WTC11 (cell line): ENCODE data around the gene LMCD1.

Experiments
- ATF1 ChIP-seq: sonication (generic); formaldehyde crosslinking; IDR thresholded peaks from 2 replicates; pipeline ENCODE4 v1.8.1; 2023; ENCODE audit warnings: mild to moderate bottlenecking, moderate library complexity, missing genetic modification reagents
- ESRRA ChIP-seq: sonication (generic); formaldehyde crosslinking; IDR thresholded peaks from 2 replicates; pipeline ENCODE4 v1.8.1; 2022; ENCODE audit warnings: mild to moderate bottlenecking, missing genetic modification reagents, borderline replicate concordance
- ETV6 ChIP-seq: sonication (generic); formaldehyde crosslinking; IDR thresholded peaks from 2 replicates; pipeline ENCODE4 v1.8.1; 2022; ENCODE audit warnings: mild to moderate bottlenecking, missing genetic modification reagents
- NFYB ChIP-seq: sonication (generic); formaldehyde crosslinking; conservative IDR thresholded peaks from 2 replicates; pipeline ENCODE4 v1.8.0; 2022; ENCODE audit warnings: low read depth, missing genetic modification reagents
- ZNF396 ChIP-seq: fragments of 250-450 bp; sonication (Bioruptor Pico); IDR thresholded peaks from 2 replicates; pipeline ENCODE4 v1.8.0; 2021; ENCODE audit warnings: mild to moderate bottlenecking, moderate library complexity, borderline replicate concordance
- TF ChIP-seq, protein P1 (sequence below): sonication (generic); formaldehyde crosslinking; conservative IDR thresholded peaks from 2 replicates; pipeline ENCODE4 v1.8.1; 2022; ENCODE audit warnings: mild to moderate bottlenecking, missing genetic modification reagents
- TF ChIP-seq, protein P2 (sequence below): sonication (generic); formaldehyde crosslinking; IDR thresholded peaks from 2 replicates; pipeline ENCODE4 v1.8.1; 2022; ENCODE audit warnings: low read depth, mild to moderate bottlenecking, moderate library complexity, missing genetic modification reagents, borderline replicate concordance
- TF ChIP-seq, protein P3 (sequence below): fragments of 200-600 bp; IDR thresholded peaks from 2 replicates; pipeline ENCODE4 v1.8.0; 2022; ENCODE audit warnings: antibody characterized with exemption
- TF ChIP-seq, protein P4 (sequence below): sonication (generic); formaldehyde crosslinking; IDR thresholded peaks from 2 replicates; pipeline ENCODE4 v1.8.1; 2023; ENCODE audit warnings: mild to moderate bottlenecking, missing genetic modification reagents, borderline replicate concordance

DNA sequence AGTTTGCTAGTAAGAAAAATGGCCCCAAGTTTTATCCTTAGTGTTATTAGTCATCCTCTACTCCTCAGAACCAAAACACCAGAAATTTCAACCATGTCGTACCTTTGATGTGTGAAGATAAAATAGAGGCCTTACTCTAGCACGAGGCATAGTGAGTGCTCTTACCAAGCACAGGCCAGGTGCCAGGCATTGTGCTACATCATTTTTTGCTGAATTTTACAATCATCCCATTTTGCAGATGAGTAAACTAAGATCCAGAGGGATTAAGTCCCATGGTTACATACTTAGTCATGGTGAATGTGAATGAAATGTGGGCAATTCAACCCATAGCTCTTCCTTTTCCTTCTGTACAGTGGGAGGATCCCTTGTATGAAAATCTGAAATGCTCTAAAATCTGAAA lies 15.2 kb downstream of the LMCD1 start:
- TF ChIP-seq, protein P1, sequence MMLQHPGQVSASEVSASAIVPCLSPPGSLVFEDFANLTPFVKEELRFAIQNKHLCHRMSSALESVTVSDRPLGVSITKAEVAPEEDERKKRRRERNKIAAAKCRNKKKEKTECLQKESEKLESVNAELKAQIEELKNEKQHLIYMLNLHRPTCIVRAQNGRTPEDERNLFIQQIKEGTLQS (CRISPR knock-in tag), result no peak
- TF ChIP-seq ZNF396 (CRISPR knock-in tag), result no peak
- TF ChIP-seq ETV6, result no peak
- TF ChIP-seq, protein P2, sequence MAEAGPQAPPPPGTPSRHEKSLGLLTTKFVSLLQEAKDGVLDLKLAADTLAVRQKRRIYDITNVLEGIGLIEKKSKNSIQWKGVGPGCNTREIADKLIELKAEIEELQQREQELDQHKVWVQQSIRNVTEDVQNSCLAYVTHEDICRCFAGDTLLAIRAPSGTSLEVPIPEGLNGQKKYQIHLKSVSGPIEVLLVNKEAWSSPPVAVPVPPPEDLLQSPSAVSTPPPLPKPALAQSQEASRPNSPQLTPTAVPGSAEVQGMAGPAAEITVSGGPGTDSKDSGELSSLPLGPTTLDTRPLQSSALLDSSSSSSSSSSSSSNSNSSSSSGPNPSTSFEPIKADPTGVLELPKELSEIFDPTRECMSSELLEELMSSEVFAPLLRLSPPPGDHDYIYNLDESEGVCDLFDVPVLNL (CRISPR knock-in tag), result no peak
- no peak for TF ChIP-seq NFYB (CRISPR knock-in tag)
- TF ChIP-seq, protein P3, sequence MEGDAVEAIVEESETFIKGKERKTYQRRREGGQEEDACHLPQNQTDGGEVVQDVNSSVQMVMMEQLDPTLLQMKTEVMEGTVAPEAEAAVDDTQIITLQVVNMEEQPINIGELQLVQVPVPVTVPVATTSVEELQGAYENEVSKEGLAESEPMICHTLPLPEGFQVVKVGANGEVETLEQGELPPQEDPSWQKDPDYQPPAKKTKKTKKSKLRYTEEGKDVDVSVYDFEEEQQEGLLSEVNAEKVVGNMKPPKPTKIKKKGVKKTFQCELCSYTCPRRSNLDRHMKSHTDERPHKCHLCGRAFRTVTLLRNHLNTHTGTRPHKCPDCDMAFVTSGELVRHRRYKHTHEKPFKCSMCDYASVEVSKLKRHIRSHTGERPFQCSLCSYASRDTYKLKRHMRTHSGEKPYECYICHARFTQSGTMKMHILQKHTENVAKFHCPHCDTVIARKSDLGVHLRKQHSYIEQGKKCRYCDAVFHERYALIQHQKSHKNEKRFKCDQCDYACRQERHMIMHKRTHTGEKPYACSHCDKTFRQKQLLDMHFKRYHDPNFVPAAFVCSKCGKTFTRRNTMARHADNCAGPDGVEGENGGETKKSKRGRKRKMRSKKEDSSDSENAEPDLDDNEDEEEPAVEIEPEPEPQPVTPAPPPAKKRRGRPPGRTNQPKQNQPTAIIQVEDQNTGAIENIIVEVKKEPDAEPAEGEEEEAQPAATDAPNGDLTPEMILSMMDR, result no peak
- no peak for TF ChIP-seq ESRRA (CRISPR knock-in tag)
- TF ChIP-seq ATF1 (CRISPR knock-in tag), result no peak
- TF ChIP-seq, protein P4, sequence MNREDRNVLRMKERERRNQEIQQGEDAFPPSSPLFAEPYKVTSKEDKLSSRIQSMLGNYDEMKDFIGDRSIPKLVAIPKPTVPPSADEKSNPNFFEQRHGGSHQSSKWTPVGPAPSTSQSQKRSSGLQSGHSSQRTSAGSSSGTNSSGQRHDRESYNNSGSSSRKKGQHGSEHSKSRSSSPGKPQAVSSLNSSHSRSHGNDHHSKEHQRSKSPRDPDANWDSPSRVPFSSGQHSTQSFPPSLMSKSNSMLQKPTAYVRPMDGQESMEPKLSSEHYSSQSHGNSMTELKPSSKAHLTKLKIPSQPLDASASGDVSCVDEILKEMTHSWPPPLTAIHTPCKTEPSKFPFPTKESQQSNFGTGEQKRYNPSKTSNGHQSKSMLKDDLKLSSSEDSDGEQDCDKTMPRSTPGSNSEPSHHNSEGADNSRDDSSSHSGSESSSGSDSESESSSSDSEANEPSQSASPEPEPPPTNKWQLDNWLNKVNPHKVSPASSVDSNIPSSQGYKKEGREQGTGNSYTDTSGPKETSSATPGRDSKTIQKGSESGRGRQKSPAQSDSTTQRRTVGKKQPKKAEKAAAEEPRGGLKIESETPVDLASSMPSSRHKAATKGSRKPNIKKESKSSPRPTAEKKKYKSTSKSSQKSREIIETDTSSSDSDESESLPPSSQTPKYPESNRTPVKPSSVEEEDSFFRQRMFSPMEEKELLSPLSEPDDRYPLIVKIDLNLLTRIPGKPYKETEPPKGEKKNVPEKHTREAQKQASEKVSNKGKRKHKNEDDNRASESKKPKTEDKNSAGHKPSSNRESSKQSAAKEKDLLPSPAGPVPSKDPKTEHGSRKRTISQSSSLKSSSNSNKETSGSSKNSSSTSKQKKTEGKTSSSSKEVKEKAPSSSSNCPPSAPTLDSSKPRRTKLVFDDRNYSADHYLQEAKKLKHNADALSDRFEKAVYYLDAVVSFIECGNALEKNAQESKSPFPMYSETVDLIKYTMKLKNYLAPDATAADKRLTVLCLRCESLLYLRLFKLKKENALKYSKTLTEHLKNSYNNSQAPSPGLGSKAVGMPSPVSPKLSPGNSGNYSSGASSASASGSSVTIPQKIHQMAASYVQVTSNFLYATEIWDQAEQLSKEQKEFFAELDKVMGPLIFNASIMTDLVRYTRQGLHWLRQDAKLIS (CRISPR knock-in tag), result no peak
